A549 treated with AZD9567 at 1 μM for 4 hours (cell line): ENCODE measurements around the gene IRX6. TPM values are rescaled to one million over a fixed set of nuclear protein-coding genes. Genes with fewer than 3 reads are reported as not detected.

Experiments
- total RNA-seq: library from RNA; stranded (reverse); fragments of 200-300 nt; extraction: Qiagen RNA extraction; gene quantifications from 5 replicates; pipeline ENCODE4 v1.2.3, GENCODE V29; 2022; ENCODE audit not compliant: insufficient read depth

The IRX6 gene
- not detected in 5 replicates for total RNA-seq

DNA sequence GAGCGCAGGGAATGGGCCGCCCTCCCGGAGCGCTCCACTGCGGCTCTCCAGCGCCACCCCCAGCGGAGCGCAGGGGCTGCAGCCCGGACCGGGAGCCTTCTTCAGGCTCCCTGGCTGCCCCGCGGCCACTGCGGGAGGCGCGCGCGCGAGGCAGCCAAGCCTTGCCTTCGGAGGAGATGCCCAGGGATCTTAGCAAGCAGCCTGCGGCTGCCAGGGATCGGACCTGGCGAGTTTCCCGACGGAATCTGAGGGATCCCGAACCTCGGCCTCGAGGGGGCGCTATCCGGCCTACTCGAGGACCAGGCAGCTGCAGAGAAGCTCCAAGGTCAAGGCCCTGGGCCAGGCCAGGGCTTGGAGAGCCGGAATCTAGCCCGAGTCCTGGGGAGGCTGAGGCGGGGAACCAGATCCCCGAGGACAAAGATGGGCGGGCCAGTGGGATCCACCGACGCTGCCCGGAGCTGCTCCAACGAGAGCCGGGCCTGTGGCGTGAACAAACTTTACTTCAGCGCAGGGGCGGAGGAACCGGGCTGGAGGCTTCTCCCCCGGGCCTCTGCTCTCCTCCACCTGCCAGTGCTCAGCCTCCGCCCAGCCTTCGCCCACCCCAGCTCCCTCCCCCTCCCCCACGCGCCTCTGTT, at the start of gene IRX6:
TSS of gene IRX6 (plus strand) at position 567 of the 635 bp plus-strand sequence. CDS start 889 bp downstream, outside the sequence.

Other genes with a start within 250 kb of the IRX6 start
- gene MMP2, start 155.0 kb downstream of the IRX6 start, total RNA-seq: 6.6 to 17.4 TPM (median 8.1 TPM) in 5 replicates
- 5.4 to 9.4 TPM (median 6.0 TPM) in 5 replicates for gene LPCAT2, start 184.9 kb downstream of the IRX6 start, total RNA-seq
- gene CAPNS2, start 242.5 kb downstream of the IRX6 start, total RNA-seq: not detected in 5 replicates